ENCODE results near the gene MMEL1.

The MMEL1 gene

DNA sequence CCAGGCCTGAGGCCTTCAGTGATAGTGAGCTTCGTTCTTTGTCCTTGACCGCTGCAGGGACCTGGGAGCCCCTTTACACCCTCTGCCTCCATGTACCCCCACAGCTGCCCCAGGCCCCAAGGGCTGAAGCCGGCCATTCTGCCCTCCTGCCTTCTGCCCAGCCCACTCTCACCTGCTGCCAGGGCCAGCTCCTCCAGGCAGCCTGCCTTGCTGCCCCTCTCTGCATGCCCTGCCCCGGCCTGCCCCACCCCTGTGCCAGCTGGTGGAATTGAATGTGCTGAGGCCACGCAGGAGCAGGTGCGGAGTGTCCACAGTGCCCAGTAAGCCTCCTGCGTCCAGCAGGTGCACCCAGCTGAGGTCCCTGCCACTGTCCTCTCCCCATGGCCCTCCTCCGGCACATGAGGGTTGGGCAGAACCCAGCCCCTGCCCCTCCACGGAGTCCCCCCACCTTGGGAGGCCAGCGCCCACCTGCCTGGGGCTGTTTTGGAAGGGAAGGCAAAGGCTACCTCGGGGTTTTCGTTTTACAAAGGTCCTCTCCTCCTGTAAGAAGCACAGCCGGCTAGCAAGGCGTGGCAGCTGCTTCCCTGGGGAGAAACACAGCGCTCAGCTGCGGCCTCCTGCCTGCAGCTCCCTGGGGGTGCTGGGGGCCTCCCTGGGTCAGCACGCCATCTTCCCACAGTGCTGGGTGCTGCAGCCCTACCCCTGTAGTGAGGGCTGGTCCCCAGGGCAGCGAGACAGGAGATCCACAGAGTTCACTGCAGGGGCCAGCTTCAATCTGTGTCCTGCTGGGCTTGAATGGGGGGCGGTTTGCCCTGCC is 21.0 kb downstream of the MMEL1 start:
- TF ChIP-seq TAF1 (IDR thresholded peaks at IDR 0.05; ENCODE audit: low read depth) (no peak), EP300 (IDR thresholded peaks at IDR 0.05; ENCODE audit: borderline replicate concordance) (no peak), TEAD4 (IDR thresholded peaks at IDR 0.05) (no peak), ZBTB7A (IDR thresholded peaks at IDR 0.05; ENCODE audit: low read depth) (no peak), YY1 (IDR thresholded peaks at IDR 0.05; ENCODE audit: low read depth) (no peak), TCF12 (IDR thresholded peaks at IDR 0.05; ENCODE audit: low read depth) (0 out of 2 replicates have a peak, but pooled peaks have one; percentile 23), NFIC (IDR thresholded peaks at IDR 0.05) (no peak), RAD21 (IDR thresholded peaks at IDR 0.05; ENCODE audit: low read depth) (no peak)
- TF ChIP-seq, protein P1, sequence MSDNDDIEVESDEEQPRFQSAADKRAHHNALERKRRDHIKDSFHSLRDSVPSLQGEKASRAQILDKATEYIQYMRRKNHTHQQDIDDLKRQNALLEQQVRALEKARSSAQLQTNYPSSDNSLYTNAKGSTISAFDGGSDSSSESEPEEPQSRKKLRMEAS (IDR thresholded peaks at IDR 0.05), result no peak

DNA sequence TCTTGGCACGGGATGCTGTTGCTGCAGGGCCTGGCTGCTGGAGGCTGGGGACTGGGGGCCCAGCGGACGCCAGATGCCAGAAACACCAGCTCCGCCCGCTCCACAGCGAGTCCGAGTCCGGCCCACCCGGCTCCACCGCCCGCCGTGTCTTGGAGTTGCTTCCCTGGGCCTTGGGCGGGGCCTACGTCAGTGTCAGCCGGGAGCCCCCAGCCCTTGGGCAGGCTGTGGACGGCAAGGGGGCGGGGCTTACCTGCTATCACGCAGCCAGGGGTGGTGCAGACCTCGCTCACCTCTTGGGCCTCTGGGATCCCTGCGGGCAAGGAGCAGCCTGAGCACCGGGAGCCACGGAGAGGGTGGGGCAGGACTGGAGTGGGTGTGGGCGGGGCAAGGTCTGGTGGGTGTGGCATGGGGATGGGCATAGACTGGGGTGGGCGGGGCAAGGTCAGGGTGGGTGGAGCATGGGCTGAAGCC is 21.8 kb downstream of the MMEL1 start:
- TF ChIP-seq, protein P1 (IDR thresholded peaks at IDR 0.05), result 0 out of 2 replicates have a peak, but pooled peaks have one; percentile 27
- no peak for TF ChIP-seq EP300 (IDR thresholded peaks at IDR 0.05; ENCODE audit: borderline replicate concordance)
- no peak for TF ChIP-seq TAF1 (IDR thresholded peaks at IDR 0.05; ENCODE audit: low read depth)
- TF ChIP-seq NFIC (IDR thresholded peaks at IDR 0.05), result no peak
- 0 out of 2 replicates have a peak, but pooled peaks have one; percentile 2 for TF ChIP-seq RAD21 (IDR thresholded peaks at IDR 0.05; ENCODE audit: low read depth)

DNA sequence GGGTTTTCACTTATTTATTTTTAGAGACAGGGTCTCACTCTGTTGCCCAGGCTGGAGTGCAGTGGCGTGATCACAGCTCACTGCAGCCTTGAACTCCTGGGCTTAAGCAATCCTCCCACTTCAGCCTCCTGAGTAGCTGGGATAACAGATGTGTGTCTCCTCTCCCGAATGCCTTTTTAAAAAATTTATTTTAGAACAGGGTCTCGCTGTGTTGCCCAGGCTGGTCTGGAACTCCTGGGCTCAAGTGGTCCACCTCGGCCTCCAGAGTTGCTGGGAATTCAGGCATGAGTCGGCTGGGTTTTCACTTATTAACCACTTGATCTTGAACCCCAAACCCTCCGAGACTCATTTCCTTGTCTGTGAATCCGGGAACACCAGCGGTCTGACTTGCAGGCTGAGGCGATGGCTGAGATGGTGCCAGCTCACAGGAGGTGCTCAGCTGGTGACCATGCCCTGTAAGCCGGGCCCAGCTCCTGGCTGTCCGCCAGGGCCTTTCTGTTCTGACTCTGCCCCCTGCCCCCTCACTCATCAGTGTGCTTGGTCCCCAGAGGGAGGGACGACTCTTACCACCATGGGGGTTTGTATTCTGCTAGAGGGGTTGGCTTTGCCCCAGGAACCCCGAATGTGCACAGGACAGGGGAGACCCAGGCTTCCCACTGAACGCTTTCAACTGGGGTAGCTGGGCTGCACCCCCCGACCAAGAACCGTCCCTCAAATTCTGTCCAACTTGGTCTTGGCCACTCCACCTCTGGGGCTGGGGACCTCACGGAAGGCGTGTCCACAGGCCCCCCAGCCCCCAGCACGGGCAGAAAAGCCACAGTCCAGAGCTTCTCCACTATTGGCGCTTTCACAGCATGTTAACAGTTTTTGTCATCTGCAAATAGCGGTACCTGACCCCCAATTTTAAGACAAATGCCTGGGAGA is 22.5 kb downstream of the MMEL1 start:
- TF ChIP-seq RAD21 (IDR thresholded peaks at IDR 0.05; ENCODE audit: low read depth) (no peak), TCF12 (IDR thresholded peaks at IDR 0.05; ENCODE audit: low read depth) (no peak), NFIC (IDR thresholded peaks at IDR 0.05) (peak; percentile 42; the same call in 1 of the 2 replicates), EGR1 (IDR thresholded peaks at IDR 0.05) (no peak), ZBTB7A (IDR thresholded peaks at IDR 0.05; ENCODE audit: low read depth) (peak; percentile 43; the same call in 1 of the 2 replicates)
- TF ChIP-seq, protein P1 (IDR thresholded peaks at IDR 0.05), result no peak

DNA sequence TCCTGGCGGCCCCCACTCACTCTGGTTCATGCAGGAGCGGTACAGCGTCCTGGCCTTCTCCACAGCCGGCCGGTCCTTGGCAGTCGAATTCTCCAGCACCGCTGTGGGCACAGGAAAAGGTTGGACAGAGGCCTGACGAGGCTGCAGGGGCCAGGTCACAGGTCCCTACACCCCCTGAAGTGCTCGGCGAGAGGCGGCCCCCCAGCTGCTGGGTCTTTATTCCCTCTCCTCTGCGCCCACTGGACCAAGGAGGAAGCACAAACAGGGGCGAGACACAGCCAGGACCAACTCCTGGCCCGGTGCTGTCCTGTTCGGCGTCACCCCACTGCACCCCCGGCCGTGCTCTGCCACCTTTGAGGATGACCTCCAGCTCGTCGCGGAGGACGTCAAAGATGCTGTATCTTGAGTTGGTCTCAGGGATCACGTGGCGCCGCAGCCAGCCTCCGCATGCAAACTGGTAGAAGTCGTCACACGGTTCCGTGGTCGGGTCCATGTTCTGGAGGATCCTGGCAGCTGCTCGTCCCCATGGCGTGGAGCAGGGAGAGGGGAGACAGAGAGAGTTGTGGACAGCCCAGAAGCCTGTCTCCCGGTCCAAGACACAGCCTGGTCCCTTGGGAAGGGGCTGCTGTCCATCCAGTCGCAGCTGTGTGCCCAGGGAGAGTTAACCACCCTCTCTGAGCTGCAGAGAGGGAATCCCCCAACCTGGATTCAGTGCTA is 23.3 kb downstream of the MMEL1 start:
- TF ChIP-seq, protein P2, sequence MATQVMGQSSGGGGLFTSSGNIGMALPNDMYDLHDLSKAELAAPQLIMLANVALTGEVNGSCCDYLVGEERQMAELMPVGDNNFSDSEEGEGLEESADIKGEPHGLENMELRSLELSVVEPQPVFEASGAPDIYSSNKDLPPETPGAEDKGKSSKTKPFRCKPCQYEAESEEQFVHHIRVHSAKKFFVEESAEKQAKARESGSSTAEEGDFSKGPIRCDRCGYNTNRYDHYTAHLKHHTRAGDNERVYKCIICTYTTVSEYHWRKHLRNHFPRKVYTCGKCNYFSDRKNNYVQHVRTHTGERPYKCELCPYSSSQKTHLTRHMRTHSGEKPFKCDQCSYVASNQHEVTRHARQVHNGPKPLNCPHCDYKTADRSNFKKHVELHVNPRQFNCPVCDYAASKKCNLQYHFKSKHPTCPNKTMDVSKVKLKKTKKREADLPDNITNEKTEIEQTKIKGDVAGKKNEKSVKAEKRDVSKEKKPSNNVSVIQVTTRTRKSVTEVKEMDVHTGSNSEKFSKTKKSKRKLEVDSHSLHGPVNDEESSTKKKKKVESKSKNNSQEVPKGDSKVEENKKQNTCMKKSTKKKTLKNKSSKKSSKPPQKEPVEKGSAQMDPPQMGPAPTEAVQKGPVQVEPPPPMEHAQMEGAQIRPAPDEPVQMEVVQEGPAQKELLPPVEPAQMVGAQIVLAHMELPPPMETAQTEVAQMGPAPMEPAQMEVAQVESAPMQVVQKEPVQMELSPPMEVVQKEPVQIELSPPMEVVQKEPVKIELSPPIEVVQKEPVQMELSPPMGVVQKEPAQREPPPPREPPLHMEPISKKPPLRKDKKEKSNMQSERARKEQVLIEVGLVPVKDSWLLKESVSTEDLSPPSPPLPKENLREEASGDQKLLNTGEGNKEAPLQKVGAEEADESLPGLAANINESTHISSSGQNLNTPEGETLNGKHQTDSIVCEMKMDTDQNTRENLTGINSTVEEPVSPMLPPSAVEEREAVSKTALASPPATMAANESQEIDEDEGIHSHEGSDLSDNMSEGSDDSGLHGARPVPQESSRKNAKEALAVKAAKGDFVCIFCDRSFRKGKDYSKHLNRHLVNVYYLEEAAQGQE (IDR thresholded peaks at IDR 0.05; ENCODE audit: low read depth), result no peak
- TF ChIP-seq TCF12 (IDR thresholded peaks at IDR 0.05; ENCODE audit: low read depth) (no peak), EGR1 (IDR thresholded peaks at IDR 0.05) (no peak), TAF1 (IDR thresholded peaks at IDR 0.05; ENCODE audit: low read depth) (no peak), TEAD4 (IDR thresholded peaks at IDR 0.05) (no peak), CREB1 (IDR thresholded peaks at IDR 0.05; ENCODE audit: low read depth) (no peak), EP300 (IDR thresholded peaks at IDR 0.05; ENCODE audit: borderline replicate concordance) (no peak), CEBPB (IDR thresholded peaks at IDR 0.05) (no peak), RAD21 (IDR thresholded peaks at IDR 0.05; ENCODE audit: low read depth) (no peak), NFIC (IDR thresholded peaks at IDR 0.05) (no peak), YY1 (IDR thresholded peaks at IDR 0.05; ENCODE audit: low read depth) (no peak), FOXM1 (IDR thresholded peaks at IDR 0.05; ENCODE audit: borderline replicate concordance, low read depth) (no peak), ZBTB7A (IDR thresholded peaks at IDR 0.05; ENCODE audit: low read depth) (no peak)
- TF ChIP-seq, protein P1 (IDR thresholded peaks at IDR 0.05), result no peak

DNA sequence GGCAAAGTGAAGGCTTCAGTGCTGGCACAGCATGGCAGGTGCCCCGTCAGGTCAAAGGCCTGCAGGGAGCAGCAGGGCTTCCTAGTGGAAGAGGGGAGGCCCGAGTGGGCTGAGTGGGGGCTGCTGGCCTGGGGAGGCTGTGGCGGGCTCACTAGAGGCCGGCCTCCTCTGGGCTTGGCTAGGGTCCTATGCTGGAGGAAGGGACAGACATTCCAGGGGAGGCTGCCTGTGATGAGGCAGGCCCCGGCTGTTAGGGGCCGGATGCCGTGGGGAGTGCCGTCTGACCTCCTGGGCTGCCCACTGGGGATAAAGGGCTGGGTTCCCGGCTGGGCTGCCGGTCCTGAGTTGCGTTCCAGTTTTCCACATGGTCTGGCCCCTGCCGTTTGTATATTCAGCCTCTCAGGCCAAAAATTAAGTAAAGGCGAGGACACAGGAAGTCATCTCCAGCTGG is 25.1 kb downstream of the MMEL1 start:
- TF ChIP-seq TEAD4 (IDR thresholded peaks at IDR 0.05) (no peak), ZBTB7A (IDR thresholded peaks at IDR 0.05; ENCODE audit: low read depth) (no peak), EGR1 (IDR thresholded peaks at IDR 0.05) (no peak), EP300 (IDR thresholded peaks at IDR 0.05; ENCODE audit: borderline replicate concordance) (no peak), RAD21 (IDR thresholded peaks at IDR 0.05; ENCODE audit: low read depth) (no peak), YY1 (IDR thresholded peaks at IDR 0.05; ENCODE audit: low read depth) (no peak), TAF1 (IDR thresholded peaks at IDR 0.05; ENCODE audit: low read depth) (no peak), CREB1 (IDR thresholded peaks at IDR 0.05; ENCODE audit: low read depth) (no peak), FOXM1 (IDR thresholded peaks at IDR 0.05; ENCODE audit: borderline replicate concordance, low read depth) (no peak), TCF12 (IDR thresholded peaks at IDR 0.05; ENCODE audit: low read depth) (no peak), NFIC (IDR thresholded peaks at IDR 0.05) (no peak)
- TF ChIP-seq, protein P3, sequence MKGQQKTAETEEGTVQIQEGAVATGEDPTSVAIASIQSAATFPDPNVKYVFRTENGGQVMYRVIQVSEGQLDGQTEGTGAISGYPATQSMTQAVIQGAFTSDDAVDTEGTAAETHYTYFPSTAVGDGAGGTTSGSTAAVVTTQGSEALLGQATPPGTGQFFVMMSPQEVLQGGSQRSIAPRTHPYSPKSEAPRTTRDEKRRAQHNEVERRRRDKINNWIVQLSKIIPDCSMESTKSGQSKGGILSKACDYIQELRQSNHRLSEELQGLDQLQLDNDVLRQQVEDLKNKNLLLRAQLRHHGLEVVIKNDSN (IDR thresholded peaks at IDR 0.05), result no peak
- TF ChIP-seq, protein P1 (IDR thresholded peaks at IDR 0.05), result no peak
- TF ChIP-seq, protein P2 (IDR thresholded peaks at IDR 0.05; ENCODE audit: low read depth), result no peak
